Cardiac atrium fibroblast (primary cell): Measurements from ENCODE around the gene FABP1. TPM values are rescaled to one million over a fixed set of nuclear protein-coding genes. Genes with fewer than 3 reads are reported as not detected.

Experiments used
- total RNA-seq: library from RNA; depleted of rRNA; stranded (reverse); fragments of >200 nt; gene quantifications from 2 replicates; pipeline ENCODE4 v1.2.3, GENCODE V29; 2015

FABP1 gene
- total RNA-seq, result not detected in 2 replicates

DNA sequence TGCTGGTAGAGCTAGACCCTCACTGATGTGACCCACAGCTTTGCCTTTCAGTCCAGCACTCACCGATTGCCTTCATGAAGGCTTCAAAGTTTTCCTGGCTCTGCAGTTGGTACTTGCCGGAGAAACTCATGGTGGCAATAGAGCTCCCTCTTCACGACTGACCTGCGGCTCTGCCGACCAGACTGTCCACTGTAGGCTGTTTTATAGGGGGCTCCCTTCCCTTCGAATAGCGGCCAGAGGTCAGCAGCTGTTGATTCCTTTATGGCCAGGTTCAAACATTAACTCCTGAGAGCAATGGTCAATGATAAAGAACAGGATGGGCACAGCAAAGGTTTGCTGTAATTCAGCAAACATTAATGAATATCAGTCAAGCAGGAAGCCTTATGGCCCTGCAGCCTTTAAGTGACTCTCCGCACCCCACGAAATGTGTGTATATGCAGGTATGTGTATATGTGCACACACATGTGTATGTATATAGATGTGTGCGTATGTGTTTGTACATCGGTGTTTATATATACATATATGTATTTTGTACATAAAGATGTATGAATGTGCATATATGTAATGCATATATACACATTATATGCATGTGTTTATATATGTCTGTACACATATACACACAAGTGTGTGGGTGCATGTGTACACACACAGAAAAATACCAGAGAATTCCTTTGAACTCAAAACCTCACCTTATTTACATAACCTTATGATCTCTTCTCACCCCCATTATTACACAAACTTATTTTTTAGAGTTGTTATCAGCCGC, at the start of gene FABP1:
Gene FABP1 (minus strand): TSS at position 175 of the 766 bp plus-strand sequence. CDS start 45 bp downstream, at position 130.

Other genes with a start within 250 kb of the FABP1 start
- gene RNU2-63P, start 111.5 kb downstream of the FABP1 start, total RNA-seq, result not detected in 2 replicates
- 24.9 and 28.0 TPM in 2 replicates for gene KRCC1, start 72.3 kb downstream of the FABP1 start, total RNA-seq
- not detected in 2 replicates for gene SMYD1, start 60.2 kb downstream of the FABP1 start, total RNA-seq
- 3.4 and 5.1 TPM in 2 replicates for gene THNSL2, start 42.3 kb upstream of the FABP1 start, total RNA-seq